ENCODE results near the gene EBF3. TPM values are rescaled to one million over a fixed set of nuclear protein-coding genes. Genes with fewer than 3 reads are reported as not detected.

Gene EBF3
- total RNA-seq, 1 experiment from 2014 or later = not detected

DNA sequence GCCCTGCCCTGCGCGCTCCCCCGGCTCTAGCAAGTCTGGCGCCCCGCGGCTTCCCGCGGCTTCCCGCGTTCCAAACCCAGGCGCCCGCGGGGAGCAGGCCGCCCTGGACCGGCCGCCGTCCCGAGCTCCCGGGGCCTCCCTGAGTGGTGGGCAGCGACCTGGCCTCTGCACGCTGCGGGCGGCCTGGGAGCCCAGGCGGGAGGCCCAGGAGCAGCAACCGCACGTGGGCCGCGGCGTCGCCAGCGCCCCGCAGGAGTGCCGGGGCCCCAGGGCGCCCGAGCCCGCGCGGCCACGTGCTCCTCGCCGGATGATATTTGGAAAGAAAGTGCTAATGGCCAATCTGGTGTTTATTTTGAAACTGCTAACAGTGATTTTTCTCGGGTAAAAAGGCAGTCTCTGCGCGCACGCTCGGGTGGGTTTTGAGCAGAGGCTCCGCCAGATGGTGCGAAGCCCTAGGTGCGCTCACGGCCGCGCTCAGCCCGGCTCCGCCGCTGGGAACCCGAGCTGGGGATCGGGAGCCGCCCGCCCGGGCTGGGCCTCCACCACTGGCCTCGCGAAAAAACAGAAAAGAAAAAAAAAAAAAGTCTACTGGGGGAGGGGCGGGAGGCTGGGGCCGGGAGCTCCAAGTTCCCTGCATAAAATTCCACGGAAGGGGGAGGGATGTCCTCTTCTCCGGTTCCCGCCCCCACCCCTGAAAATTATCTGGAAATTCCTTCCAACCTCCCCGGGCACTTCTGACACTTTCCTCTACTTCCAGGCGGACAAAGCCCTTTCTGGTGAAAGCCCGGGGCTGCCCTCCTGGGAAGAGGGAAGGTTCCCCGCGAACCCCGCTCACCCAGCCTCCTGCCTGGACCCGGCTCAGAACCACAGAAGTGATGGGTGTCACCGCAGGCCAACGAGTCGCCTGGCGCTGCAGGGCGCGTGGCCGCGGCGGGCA, 4.3 kb downstream of the EBF3 start:
- no peak for DNase-seq (ENCODE audit: low read depth)

DNA sequence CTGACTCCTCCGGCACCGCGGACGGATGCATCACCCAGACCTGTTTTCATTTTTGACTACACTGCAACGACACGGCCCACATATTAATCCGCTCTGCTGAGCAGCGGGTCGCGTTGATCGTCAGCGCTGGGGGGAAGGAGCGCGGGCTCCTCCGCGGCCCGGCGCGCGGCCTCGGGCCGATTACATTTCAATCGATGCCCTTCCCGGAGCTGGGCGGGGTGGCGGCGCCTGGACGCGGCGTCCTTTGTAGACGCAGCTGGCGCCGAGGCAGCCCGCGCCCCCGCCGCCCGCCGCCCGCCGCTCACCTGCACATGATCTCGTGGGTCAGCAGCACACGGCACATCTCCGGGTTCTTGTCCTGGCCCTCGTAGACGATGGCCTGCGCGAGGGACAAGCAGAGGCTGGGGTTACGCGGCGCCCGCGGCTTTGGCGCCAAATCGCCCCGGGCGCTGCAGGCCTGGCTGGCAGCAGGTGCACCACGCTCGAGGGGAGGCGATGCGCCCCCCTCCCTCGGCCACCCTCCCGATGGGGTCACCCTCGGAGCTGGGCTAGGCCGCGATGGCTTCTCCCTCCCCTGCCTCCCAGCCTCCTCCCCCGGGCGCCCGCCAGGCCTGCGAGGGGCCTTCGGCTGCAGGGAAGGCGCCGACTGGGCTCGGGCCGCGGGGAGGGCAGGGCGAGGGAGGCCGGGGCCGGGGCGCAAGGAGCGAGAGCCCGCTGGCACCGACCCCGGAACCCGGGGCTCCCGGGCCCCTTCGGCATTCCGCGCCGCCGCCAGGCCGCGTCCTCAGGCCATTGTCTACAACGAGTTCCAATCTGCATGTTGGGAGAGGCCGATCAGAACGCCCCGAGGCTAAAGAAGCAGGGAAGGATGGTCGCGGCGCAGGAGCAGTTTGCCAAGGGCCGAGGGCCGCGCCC, 5.2 kb downstream of the EBF3 start:
- DNase-seq (ENCODE audit: low read depth) = no peak

DNA sequence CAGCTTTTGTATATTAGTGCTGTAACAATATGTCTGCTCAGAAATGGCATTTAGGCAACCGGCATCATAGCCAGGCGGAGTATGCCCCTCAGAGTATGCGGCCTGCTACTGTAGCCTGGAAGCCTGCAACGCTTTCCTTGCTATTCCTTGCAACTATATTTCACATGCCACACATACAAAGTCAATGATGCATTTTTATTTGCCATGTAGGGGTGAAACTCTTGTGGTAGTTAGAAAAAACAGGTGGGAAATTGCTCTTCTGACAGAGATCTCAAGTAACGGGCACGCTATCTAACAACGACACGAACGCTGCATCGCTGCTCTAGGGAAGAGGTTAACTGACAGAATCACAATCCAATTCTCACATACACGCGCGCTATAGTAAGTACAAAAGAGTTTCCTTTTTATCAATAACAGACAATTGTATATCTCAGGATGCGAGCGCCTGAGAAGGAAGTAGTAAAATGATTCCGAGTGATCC, 5.9 kb downstream of the EBF3 start:
- no peak for DNase-seq (ENCODE audit: low read depth)

DNA sequence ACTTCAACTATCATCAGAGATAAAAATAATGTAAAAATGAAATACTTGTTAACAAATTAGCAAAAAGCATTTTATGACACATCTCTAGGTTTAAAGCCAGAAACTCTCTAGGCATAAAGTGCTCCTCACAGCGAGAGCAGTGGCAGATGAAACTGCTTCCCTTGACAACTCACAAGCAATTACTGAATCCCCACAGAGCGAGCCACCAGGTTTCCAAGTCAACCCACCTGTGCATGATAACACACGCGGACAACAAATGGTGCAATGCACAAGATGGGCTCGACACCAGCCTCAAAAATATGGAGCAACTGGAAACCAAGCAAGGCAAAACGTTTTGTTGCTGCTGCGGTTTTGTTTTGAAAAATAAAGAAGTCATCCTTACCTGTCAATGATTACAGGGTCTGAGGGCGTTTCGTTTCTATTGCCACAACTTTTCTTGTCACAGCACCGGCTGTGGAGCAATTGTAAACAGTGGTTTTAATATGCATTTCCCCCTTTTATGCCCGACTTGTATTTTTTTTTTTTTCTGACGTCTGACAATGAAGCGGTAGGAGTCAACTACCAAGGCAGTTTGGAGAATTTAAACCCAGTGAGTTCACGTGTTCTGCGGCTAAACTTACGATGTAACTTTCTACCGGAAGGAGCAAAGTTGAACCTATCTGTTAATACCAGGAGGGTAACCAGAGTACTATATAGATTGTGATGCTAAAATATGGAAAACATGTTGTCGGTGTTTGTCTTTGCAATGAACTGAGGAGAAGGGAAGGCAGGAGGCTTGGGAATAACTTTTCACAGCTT, 7.0 kb downstream of the EBF3 start:
- no peak for DNase-seq (ENCODE audit: low read depth)

DNA sequence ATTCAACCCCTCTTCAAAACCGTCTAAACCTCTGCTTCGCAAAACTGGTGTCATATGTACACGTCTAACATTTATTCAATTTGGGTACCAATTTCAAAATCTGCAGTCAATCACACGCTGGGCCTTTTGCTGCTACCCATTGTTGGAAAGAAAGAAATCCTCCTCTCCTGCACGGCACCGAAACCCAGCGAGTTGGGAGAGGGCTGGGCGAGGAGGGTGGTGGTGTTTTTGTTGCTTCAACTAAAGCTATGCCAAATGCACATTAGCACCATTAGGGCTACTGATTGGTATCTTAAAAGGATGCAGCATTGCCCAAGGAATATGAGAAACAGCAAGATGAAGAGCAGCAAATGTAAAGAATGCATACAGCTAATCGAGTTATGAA, 7.8 kb downstream of the EBF3 start:
- no peak for DNase-seq (ENCODE audit: low read depth)

DNA sequence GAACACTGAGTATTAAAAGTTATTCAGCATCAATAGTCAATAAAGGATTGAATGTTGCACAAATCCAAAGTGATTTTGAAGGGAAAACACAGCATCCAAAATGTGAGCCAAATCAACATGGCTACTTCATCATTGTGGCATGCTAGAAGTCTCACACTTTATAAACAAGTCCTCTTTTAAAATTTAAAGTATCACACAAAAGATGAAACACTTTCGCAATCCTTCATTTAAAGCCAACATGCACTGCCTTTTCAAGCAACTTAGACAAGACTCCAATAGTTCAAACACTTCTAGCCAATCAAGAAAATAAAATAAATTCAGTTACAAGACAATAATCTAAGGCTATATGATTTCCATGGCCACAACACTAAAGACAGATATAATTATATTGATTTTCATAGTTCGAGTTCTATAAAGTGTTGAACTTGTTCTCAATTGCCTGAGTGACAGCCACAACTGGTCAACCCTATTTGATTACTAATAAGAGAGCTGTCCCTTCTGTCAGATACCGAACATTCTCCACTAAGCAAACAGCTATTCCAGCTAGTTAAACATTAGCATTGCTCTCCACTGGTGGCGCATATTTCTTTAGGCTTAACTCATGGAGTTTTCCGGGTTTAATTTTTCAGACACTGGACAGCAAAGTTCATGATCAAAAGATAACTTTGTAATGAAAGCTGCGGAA, 8.3 kb downstream of the EBF3 start:
- no peak for DNase-seq (ENCODE audit: low read depth)

DNA sequence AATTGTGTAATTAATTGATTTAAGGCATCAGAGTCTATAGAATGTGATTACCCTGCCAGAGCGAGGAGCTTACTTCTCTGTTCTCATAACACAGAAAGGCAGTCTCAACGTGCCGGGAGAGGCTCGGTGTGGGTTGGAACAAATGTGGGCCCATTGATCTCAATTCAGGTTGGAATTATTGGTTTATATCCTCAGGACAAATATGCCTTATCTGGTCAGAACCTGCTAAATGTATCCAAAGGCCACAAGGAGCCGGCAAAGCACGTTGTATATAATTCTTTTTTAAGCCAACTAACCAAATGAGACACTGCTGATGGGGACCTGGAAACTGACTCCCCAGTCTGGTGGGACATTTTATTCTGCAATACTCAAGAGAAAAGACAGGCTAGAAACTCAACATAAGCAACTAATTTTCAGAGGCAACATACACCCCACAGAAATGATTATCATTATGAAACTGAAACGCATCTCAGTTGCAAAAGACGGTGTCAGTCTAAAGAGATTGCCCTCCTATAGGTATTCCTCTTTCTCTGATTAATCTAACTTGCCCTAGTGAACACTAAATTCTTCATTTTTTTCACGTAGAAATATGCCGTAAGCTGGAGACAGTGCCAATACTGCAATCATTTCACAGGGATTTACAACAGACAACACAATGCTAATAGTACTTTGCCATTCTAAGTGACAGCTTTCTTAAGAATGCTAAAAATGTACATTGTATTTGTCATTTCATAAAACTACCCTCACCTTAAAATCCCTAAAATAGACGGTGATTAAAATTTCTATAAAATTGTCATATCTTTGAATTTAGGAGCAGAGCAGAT, 9.4 kb downstream of the EBF3 start:
- DNase-seq (ENCODE audit: low read depth) = no peak

DNA sequence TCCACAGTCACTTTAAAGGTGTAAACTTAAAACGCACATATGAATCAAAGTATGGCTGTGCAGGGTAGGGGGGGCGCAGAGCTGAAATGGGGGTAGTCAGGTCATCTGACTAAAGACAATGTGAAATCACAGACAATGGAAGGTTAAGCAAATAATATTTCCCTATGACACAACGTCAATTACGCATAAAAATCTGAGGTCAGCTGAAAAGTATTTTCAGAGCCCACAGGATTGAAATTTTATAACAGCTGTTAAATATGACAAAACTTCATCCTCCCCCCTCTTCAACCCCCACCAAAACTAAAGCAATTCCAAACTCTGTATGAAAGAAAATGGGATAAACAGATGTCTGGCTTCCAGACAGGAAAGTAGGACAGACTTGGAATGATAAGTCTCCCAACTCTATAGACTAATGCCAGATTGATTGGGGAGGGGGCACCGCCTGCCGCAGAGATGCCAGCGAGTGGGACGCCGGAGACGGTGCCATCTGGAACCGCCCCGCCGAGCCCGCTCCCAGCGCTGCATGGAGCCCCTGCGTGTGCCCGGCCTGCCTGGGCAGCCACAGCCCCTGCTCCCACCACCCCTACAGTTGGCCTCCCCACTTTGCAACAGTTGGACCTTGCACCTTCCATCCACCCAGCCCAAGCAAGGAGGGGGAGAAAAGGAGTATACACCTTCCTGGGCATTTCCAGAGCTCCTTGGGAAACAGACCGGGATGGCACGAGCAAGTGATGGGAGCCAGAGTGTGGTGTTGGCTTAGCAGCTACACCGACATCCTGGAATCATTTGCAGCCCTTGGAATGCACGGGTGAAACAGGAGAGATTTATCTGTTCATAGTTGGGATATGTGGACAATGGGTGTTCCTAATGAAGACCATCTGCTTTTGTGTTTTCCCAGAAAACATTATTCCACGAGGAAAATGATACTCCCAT, 10.7 kb downstream of the EBF3 start:
- no peak for DNase-seq (ENCODE audit: low read depth)

DNA sequence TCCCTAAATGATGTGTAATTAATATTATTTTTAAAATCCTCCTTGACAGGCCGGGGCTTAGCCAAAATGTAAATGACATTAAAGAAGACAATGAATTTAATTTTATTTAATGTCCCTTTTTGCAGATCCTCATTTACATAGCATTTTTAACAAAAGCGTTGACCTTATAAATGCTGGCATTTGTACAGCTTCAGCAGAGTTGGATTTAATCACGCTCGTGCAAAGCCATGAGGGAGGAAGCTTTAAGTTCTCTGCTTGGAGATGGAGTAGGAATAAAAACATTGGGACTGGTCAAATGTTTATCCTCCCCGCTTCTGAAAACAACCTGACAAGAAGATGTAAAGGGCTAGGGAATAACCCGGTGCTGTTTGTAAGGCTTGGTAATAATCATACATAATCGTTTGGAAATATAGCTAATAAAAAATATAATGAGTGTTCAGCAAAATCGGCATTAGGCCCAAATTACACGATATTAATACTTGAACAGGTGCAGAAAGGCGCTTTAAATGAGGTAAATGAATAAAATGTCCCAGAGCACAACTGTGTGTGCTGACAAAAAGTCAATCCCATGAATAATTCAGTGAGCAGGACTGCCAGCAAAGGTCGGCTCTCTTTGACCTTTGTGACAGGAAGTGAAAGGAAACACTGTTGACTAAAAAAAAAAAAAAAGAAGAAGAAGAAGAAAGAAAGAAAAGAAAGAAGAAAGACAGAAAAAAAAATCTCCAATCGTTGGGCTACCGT, 11.5 kb downstream of the EBF3 start:
- no peak for DNase-seq (ENCODE audit: low read depth)

DNA sequence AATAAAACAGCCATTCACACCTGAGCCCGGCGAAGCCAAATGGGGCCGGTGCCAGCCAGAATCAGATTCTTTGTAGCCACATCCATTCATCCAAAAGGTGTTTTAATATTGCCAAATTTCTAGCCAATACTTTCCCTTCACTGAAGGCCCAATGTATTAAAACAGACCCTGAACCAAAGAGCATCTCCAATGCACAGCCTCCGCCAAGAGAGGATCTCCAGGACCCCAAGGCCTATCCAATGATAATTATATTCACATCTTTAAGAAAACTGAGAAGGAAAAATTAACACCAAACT, 12.2 kb downstream of the EBF3 start:
- DNase-seq (ENCODE audit: low read depth) = no peak

DNA sequence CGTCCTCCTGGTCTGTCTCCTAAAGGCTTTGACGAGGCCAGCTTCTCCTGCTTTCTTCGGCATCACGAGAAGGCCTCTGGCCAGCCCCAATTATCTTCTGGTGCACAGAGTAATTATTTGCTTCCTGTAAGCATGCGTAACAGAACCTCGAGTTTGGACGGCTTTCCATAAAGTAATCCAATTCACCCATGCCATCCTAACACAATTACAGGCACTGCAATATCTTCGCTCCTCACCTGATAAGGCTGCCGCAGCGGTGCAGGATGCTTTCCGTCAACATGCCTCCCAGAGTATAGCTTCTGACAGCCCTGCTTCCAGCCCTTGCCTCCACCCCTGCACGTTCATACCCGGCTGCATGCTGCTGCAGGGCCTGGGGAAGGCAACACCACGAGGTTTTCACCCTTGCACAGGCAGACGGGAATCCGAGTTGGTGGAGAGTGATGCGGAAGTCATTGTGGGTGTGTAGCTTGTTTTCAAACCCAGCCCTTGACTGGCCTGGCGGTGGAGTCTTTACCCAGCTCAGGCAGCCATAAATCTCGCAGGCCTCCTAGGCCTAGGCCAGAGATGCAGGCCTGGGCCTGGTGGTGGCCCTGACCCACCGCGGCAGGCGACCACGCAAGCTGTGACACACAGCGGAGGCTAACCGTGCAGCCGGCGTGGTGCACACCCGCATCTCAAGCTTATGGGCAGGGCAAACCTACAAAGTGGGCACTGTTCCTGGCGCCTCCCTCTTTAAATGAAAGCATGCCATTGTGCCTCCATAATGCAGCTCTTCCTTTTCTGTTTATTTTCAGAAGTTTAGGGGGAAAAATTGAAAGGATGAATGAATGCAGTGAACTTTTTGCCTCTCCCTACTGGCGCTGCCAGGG, 12.7 kb downstream of the EBF3 start:
- no peak for DNase-seq (ENCODE audit: low read depth)

DNA sequence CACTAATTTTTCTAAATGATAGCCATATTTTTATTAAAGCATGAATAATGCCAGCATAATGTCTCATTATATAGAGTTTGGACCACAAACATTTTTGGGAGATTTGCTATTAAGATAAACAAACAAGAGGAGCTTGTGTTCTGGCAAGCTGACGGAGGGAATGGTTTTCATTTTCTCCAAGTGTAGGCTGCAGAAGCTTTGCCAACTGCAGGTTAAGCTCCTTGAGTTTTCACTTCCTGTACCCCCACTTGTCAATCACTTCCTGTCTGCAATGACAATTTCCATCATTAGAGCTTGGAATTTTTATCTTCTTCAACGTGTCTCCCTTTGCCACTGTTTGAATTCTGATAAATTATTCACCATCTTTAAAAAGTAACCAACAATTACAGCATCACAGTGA, 13.4 kb downstream of the EBF3 start:
- no peak for DNase-seq (ENCODE audit: low read depth)

DNA sequence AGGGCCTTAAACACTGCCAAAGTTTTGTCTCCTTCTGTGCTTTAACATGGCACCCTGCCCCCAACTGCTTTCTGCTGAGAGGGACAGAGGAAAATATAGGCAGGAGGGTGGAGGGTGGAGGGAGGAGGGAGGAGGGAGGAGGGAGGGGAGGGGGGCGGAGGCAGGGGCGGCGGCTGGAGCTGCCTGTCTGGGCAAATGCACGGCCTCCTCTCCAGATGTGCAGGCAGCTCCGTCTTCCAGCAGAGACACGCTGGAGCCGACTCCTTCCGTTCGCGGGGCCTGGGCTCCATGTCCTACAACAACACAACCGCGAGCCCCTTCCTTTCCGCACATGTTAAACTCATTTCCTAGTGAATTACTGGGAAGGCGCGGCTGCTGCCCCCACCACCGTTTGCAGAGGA, 14.2 kb downstream of the EBF3 start:
- DNase-seq (ENCODE audit: low read depth) = no peak

DNA sequence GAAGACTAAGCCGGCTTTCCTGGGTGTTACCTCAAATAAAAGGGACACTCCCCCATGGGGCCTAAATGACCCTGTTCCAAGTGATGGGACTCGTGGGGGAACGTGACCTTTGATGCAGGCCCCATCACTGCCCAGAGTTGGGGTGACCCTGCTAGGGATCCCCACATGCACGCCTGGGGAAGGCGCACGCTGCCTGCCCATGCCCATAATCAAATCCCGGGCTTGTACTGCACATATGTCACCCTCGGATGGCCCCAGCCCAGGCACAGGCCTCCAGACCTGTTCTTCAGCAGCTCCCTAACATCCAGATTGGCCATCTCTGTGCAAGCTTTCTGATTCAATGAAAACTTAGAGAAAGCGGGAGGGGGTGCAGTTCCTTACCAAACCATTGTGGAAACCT, 14.7 kb downstream of the EBF3 start:
- DNase-seq (ENCODE audit: low read depth) = no peak

DNA sequence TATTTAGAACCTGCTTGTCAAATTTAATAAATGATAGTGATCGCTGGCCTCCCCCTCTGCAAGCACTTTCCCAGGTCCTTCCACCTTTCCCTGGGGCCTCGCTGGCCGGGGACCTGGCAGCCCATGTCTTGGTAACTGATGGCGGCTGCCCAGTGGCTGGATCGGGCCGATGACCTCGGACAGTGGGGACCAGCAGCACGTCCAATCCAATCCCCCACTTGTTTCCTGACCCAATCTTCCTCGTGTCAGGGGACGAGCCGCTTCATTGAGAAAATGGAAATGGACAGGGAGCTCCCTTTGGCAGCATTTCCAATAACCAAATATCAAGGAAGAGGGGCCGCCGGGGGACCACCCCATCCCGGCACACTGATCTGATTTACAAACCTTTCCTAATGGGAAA, 17.2 kb downstream of the EBF3 start:
- DNase-seq (ENCODE audit: low read depth) = no peak

DNA sequence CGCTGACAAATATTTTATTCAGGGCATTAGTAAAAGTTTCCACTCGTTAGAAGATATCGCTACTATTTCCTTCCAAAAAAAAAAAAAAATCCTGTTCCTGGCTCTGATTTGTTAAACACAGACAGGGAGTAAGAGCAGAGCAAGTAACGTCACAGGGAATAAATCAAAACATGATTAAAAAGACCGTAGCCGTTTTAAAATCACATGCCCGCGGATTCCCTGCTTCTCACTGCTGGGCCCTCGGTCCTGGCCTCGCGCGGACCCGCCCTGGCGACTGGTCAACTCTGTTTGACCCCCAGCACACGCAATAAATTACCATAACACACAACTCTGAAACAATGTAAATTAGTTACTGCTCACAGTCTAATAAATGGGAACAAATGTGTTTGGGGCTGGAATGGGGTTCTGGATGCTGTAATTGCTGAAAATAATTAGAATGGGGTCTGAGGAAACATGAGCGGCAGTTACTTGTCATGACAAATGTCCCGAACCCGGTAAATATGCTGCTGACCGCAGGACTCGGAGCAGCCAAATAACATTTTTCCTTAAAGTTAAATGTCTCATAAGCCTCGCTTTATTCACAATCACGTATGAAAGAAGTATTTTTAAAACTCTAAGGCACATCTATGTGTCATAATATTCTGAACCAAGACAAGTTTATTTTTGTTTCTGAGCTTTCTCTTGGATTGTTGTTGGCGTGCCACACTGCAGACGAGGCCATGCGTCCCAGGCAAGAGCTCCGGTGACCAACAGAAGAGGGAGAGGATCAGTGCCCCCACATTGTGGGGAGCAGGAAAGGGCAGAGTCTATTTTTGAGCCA, 17.9 kb downstream of the EBF3 start:
- no peak for DNase-seq (ENCODE audit: low read depth)

DNA sequence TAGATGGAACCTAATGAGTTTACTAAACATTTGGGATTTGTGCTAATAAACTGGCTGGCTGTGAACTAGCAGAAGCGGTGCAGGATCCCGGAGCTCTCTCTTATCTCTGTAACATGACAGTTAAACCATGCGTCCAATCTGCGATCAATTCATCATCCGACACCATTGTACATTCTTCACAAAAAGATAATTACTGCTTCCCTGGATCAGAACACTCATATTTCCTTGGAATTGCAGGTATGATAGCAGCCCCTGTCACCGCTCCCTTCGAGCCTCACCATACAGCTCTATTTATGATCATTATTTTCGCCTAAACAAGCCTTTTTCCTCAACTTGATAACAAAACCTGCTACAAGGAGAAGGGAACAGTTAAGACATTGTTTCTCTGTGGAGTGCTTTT, 18.5 kb downstream of the EBF3 start:
- DNase-seq (ENCODE audit: low read depth) = no peak
